Naive thymus-derived CD4-positive, alpha-beta T cell (primary cell): ENCODE measurements around the gene BCL7A. TPM values are rescaled to one million over a fixed set of nuclear protein-coding genes. Genes with fewer than 3 reads are reported as not detected.

Source experiments
- ATAC-seq: fragments of 150-1000 bp; cut with Tn5 transposase; 2 replicates; pipeline ENCODE4 v1.10.0; 2021; ENCODE audit warnings: mild to moderate bottlenecking, moderate library complexity
- CTCF ChIA-PET: fragments of 350-600 bp; sonication (Branson Sonifier 250); formaldehyde crosslinking; loops from one replicate; lab custom pipeline; 2021; ENCODE audit warnings: antibody characterized with exemption; lab: Charles Lee
- POLR2A ChIA-PET: fragments of 350-600 bp; sonication (Branson Sonifier 250); formaldehyde crosslinking; loops from one replicate; lab custom pipeline; 2021; ENCODE audit warnings: antibody characterized with exemption, inconsistent platforms; lab: Charles Lee
- DNase-seq, 9 donors: peaks; one replicate each; pipeline versions ENCODE4 v3.0.0 to v3.0.0-alpha.2; 2020 to 2022; ENCODE audit warnings: mixed read lengths in 1 of 9
- H3K27ac ChIP-seq: one replicate; pipeline ENCODE4 v1.7.0; 2013; ENCODE audit warnings: mild to moderate bottlenecking, low read depth, low read length, moderate library complexity
- H3K27me3 ChIP-seq, 2 donors: one replicate each; pipeline ENCODE4 v1.7.0; 2013; ENCODE audit warnings: low read length in 2 of 2, mild to moderate bottlenecking in 2 of 2, moderate library complexity in 2 of 2; ENCODE audit not compliant: control insufficient read depth in 2 of 2, insufficient read depth in 2 of 2
- H3K36me3 ChIP-seq, 3 experiments: 1 replicate in 2 of 3; 2 replicates in 1 of 3; pipeline ENCODE4 v1.7.0; 2013; ENCODE audit warnings: low read length in 3 of 3, mild to moderate bottlenecking in 3 of 3, moderate library complexity in 1 of 3; ENCODE audit not compliant: insufficient read depth in 3 of 3, control insufficient read depth in 2 of 3
- H3K4me1 ChIP-seq, 2 donors: one replicate each; pipeline ENCODE4 v1.7.0; 2013; ENCODE audit warnings: low read length in 2 of 2, mild to moderate bottlenecking in 2 of 2, moderate library complexity in 1 of 2; ENCODE audit not compliant: control insufficient read depth in 2 of 2, insufficient read depth in 2 of 2
- H3K4me3 ChIP-seq: 2 replicates; pipeline ENCODE4 v1.7.0; 2013; ENCODE audit warnings: mild to moderate bottlenecking, low read length
- H3K9me3 ChIP-seq, 3 experiments: 1 replicate in 2 of 3; 2 replicates in 1 of 3; pipeline ENCODE4 v1.7.0; 2013; ENCODE audit warnings: low read length in 3 of 3; ENCODE audit not compliant: control insufficient read depth in 2 of 3
- H3K27ac Mint-ChIP-seq, 9 donors: one replicate each; pipeline ENCODE4 v1.8.0; 2020 to 2022; ENCODE audit warnings: mixed read lengths in 9 of 9, mild to moderate bottlenecking in 8 of 9, moderate library complexity in 5 of 9, inconsistent platforms in 2 of 9
- H3K27me3 Mint-ChIP-seq, 5 donors: one replicate each; pipeline ENCODE4 v1.8.0; 2021 to 2022; ENCODE audit warnings: mixed read lengths in 5 of 5, mild to moderate bottlenecking in 1 of 5
- H3K36me3 Mint-ChIP-seq, 5 donors: one replicate each; pipeline ENCODE4 v1.8.0; 2020 to 2022; ENCODE audit warnings: mixed read lengths in 5 of 5, mild to moderate bottlenecking in 3 of 5, inconsistent platforms in 1 of 5
- H3K4me1 Mint-ChIP-seq, 7 donors: one replicate each; pipeline ENCODE4 v1.8.0; 2020 to 2022; ENCODE audit warnings: mixed read lengths in 7 of 7, mild to moderate bottlenecking in 3 of 7, inconsistent platforms in 1 of 7
- H3K4me3 Mint-ChIP-seq, 10 donors: one replicate each; pipeline ENCODE4 v1.8.0; 2020 to 2022; ENCODE audit warnings: mild to moderate bottlenecking in 10 of 10, mixed read lengths in 10 of 10, moderate library complexity in 6 of 10, inconsistent platforms in 2 of 10
- H3K9me3 Mint-ChIP-seq, 11 donors: one replicate each; pipeline ENCODE4 v1.8.0; 2020 to 2022; ENCODE audit warnings: mixed read lengths in 11 of 11, mild to moderate bottlenecking in 4 of 11, inconsistent platforms in 1 of 11, moderate library complexity in 1 of 11
- intact Hi-C, 2 donors: fragments of 100-400 bp; cut with micrococcal nuclease; formaldehyde crosslinking; loops; one replicate each; pipeline ENCODE4 v1.15.1; 2023
- polyA plus RNA-seq, 2 donors: library from polyadenylated mRNA; unstranded; fragments of 300-500 nt; fragmentation: Illumina TruSeq; gene quantifications; one replicate each; pipeline ENCODE4 v1.2.3, GENCODE V29; 2021
- total RNA-seq, 6 experiments: library from RNA in 5 of 6; stranded (reverse) in 5 of 6; gene quantifications; 1 replicate in 5 of 6; 2 replicates in 1 of 6; pipeline ENCODE4 v1.2.3 and lab custom pipeline; 2021 to 2026

BCL7A gene
- total and polyA plus RNA-seq, 7 experiments from 2014 or later, result 4.0 to 11.9 (median 5.4) TPM

- H3K9me3 ChIP-seq, result no peaks in the 10 kb centered on the region
- H3K36me3 ChIP-seq, result no peaks in the 10 kb centered on the region
- Mint-ChIP-seq H3K36me3 (no peaks in the 10 kb centered on the region), H3K4me1 (peaks cover 0 to 16% (median 6%) of the 10 kb centered on the region in 7 donors), H3K27me3 (no peaks in the 10 kb centered on the region), H3K4me3 (no peak overlapping the region), H3K27ac (no peak overlapping the region), H3K9me3 (no peaks in the 10 kb centered on the region)
- ATAC-seq (no peak), DNase-seq (no peak)
- ChIA-PET POLR2A (no interaction called here), CTCF (no interaction called here)
- H3K4me3 ChIP-seq, result no peak overlapping the region
- peaks cover 0 to 4% of the 10 kb centered on the region in 2 donors for H3K4me1 ChIP-seq
- no peaks in the 10 kb centered on the region for H3K27me3 ChIP-seq
- H3K27ac ChIP-seq, result no peak overlapping the region
- intact Hi-C loops, result no loop called here
Measured at GRCh38 chr12:121990114-121990647, 31.5 kb upstream of the BCL7A start.

DNA sequence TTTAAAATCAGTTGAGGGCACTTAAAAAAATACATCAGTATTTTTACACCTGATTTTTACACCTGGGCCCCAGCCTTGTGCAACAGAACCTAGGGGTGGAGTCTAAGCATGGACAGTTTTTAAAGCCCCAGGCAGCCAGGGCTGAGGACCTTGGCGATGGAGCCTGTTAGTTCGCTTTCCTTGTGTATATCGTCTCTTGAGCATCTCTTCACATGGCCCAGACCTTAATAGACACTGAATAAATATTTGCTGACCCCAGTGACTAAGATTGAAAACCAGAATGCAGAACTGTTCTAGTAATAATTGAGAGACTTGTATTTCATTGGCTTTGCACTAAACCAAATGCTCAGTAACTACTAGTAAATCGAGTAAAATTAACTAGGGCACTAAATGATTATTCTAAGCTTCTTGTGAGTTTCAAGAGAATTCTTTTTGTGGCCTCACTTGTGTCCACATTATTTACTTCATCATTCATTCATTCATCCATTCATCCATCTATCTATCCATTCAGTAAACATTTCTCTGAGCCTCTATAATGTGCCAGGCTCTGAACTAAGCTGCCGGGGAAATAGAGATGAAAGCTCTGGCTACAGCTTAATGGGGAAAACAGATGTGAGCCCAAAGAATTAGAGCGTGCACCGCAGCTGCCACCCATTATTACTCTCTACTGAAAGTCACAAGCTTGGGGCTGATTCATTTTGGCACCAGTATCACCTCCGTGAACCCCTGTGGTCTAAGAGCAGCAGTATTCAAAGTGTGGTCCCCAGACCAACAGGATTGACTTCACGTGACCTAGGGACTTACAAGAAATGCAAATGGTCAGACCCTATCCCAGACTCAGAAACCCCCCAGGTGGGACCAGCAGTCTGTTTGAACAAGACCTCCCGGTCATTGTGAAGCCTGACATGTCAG, 30.7 kb upstream of the BCL7A start:
- H3K9me3 Mint-ChIP-seq, result no peaks in the 10 kb centered on the region
- H3K4me1 Mint-ChIP-seq, result peaks cover 0 to 16% (median 6%) of the 10 kb centered on the region in 7 donors
- ChIA-PET CTCF (no interaction called here), POLR2A (no interaction called here)
- no peak for DNase-seq
- no peak overlapping the region for H3K27ac ChIP-seq
- H3K9me3 ChIP-seq, result no peaks in the 10 kb centered on the region
- ATAC-seq, result no peak
- no peak overlapping the region for H3K27ac Mint-ChIP-seq
- H3K27me3 ChIP-seq, result no peaks in the 10 kb centered on the region
- H3K36me3 ChIP-seq, result no peaks in the 10 kb centered on the region
- intact Hi-C loops, result no loop called here
- no peak overlapping the region for H3K4me3 ChIP-seq
- no peak overlapping the region for H3K4me3 Mint-ChIP-seq
- H3K36me3 Mint-ChIP-seq, result no peaks in the 10 kb centered on the region
- peaks cover 0 to 6% (median 0%) of the 10 kb centered on the region in 5 donors for H3K27me3 Mint-ChIP-seq
- peaks cover 0 to 4% of the 10 kb centered on the region in 2 donors for H3K4me1 ChIP-seq

- ChIA-PET CTCF (interaction anchor here (0.7 to 0.8 kb wide), 2 partner anchors 40 to 883 kb away, joined by 3 to 8 read pairs; no protein-coding TSS in a partner anchor), POLR2A (interaction anchor here (0.7 to 1.1 kb wide), 4 partner anchors 14 to 743 kb away, joined by 3 to 4 read pairs (median 4); partner anchors contain the start of genes BCL7A and MLXIP)
- Mint-ChIP-seq H3K9me3 (no peaks in the 10 kb centered on the region), H3K36me3 (no peaks in the 10 kb centered on the region), H3K27me3 (peaks cover 0 to 13% (median 0%) of the 10 kb centered on the region in 5 donors), H3K4me3 (peak overlapping the region in 7 of 10 donors; percentile 22 to 69 (median 56)), H3K27ac (peak overlapping the region; percentile 54 to 96 (median 81)), H3K4me1 (peaks cover 0 to 20% (median 6%) of the 10 kb centered on the region in 7 donors)
- intact Hi-C loops, result no loop called here
- Histone ChIP-seq H3K9me3 (no peaks in the 10 kb centered on the region), H3K4me1 (peaks cover 0 to 4% of the 10 kb centered on the region in 2 donors), H3K4me3 (no peak overlapping the region), H3K27me3 (no peaks in the 10 kb centered on the region), H3K27ac (no peak overlapping the region), H3K36me3 (no peaks in the 10 kb centered on the region)
- peak; percentile 90 for ATAC-seq
- peak in 8 of 9 donors; percentile 17 to 53 (median 38) for DNase-seq
Measured at GRCh38 chr12:121992059-121992879, 29.4 kb upstream of the BCL7A start.

DNA sequence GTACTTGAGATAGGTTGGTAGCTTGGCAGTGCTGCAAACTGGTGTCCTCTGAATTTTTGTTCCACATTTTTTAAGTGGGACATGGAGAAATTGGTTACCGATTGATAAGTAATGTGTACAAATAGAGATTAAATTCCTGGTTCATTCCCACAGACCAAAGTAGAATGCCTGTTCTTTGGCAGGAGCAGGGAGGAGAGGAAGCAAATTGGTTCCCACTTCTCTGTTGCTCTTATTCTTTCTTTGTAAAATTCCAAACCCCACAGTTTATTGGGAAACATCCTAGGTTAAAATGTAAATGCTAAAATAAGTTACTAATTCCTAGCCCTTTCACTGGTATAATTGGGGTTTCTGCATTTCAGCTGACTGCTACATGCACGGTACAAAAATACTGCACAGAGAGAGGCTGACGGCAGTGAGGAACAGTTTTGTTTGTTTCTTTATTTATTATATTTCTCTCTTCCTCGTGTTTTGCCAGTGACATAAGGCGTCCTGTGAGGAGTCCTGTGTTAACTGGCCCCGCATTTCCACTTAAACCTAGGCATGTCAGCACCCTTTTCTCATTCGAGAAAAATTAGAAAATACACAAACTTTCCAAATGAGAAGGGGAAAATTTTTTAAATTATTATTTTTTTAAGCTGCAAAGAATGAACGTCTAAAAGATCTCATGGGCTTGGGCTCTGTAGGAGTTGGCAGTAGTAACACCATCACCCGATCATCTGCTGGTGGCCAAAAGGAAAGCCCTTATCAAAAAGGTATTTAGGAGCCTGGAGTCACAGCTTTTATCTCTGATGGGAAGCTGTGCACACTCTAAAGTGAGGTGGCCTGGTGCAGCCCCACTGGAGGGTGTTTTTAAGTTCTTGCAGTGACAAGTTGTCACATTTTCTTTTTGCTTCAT, 25.4 kb upstream of the BCL7A start:
- CTCF ChIA-PET, result no interaction called here

GRCh38 chr12:121996945-121997612, 24.6 kb upstream of the BCL7A start:
- H3K4me1 Mint-ChIP-seq, result peaks cover 0 to 6% (median 3%) of the 10 kb centered on the region in 7 donors
- no peak overlapping the region for H3K27ac ChIP-seq
- ATAC-seq (no peak), DNase-seq (no peak)
- H3K9me3 ChIP-seq, result no peaks in the 10 kb centered on the region
- H3K27me3 Mint-ChIP-seq, result peaks cover 0 to 19% (median 5%) of the 10 kb centered on the region in 5 donors
- H3K27ac Mint-ChIP-seq, result no peak overlapping the region
- H3K27me3 ChIP-seq, result no peaks in the 10 kb centered on the region
- CTCF ChIA-PET, result no interaction called here
- H3K4me3 Mint-ChIP-seq, result no peak overlapping the region
- H3K36me3 Mint-ChIP-seq, result peaks cover 0 to 4% (median 2%) of the 10 kb centered on the region in 5 donors
- peaks cover 0 to under 1% of the 10 kb centered on the region in 2 donors for H3K4me1 ChIP-seq
- no peak overlapping the region for H3K4me3 ChIP-seq
- H3K36me3 ChIP-seq, result no peaks in the 10 kb centered on the region
- H3K9me3 Mint-ChIP-seq, result peaks cover 0 to 7% (median 2%) of the 10 kb centered on the region in 11 donors
- POLR2A ChIA-PET, result interaction anchor here (0.7 kb wide), 1 partner anchor 432 kb away, joined by 6 read pairs; no protein-coding TSS in a partner anchor
- intact Hi-C loops, result no loop called here

More for the DNA sequence above, 25.4 kb upstream of the BCL7A start:
- ATAC-seq, result no peak
- no peak overlapping the region for H3K4me3 ChIP-seq
- H3K36me3 ChIP-seq, result no peaks in the 10 kb centered on the region
- H3K27ac ChIP-seq, result no peak overlapping the region
- intact Hi-C loops, result no loop called here
- H3K27me3 ChIP-seq, result no peaks in the 10 kb centered on the region
- no peak overlapping the region for H3K4me3 Mint-ChIP-seq
- peaks cover 0 to 4% of the 10 kb centered on the region in 2 donors for H3K4me1 ChIP-seq
- DNase-seq, result no peak
- POLR2A ChIA-PET, result interaction anchor here (1.1 kb wide), 1 partner anchor 18 kb away, joined by 3 read pairs; no protein-coding TSS in a partner anchor
- H3K4me1 Mint-ChIP-seq, result peaks cover 0 to 13% (median 6%) of the 10 kb centered on the region in 7 donors
- H3K9me3 ChIP-seq, result no peaks in the 10 kb centered on the region
- no peak overlapping the region for H3K27ac Mint-ChIP-seq
- peaks cover 0 to 4% (median 2%) of the 10 kb centered on the region in 5 donors for H3K36me3 Mint-ChIP-seq
- H3K27me3 Mint-ChIP-seq, result peaks cover 0 to 15% (median 5%) of the 10 kb centered on the region in 5 donors
- peaks cover 0 to 7% (median 2%) of the 10 kb centered on the region in 11 donors for H3K9me3 Mint-ChIP-seq
